DMS 273 (cell line): ENCODE results near the gene FAM111B.

Experiments used
- DNase-seq: peaks from one replicate; lab custom pipeline; 2025; ENCODE audit not compliant: unreplicated experiment; lab: John Stamatoyannopoulos, UW

The FAM111B gene

GRCh38 chr11:59154610-59155009 lies 47.6 kb downstream of the FAM111B start:
- no peak for DNase-seq

GRCh38 chr11:59157433-59157832 lies 50.4 kb downstream of the FAM111B start:
- no peak for DNase-seq

GRCh38 chr11:59158206-59159068 lies 51.4 kb downstream of the FAM111B start:
- DNase-seq, result peak; percentile 76

GRCh38 chr11:59164028-59164427 lies 57.0 kb downstream of the FAM111B start:
- DNase-seq, result no peak

- peak; percentile 93 for DNase-seq
These were observed 64.7 kb downstream of the FAM111B start, which contains the start of gene DTX4 for GRCh38 chr11:59171508-59172322. Gene DTX4 (plus strand): TSS chr11:59172132. CDS start chr11:59172596, 464 bp downstream.

GRCh38 chr11:59172345-59173079 lies 65.5 kb downstream of the FAM111B start:
- DNase-seq, result peak; percentile 39

- DNase-seq, result peak; percentile 40
These were observed 66.3 kb downstream of the FAM111B start for GRCh38 chr11:59173080-59173963.

- no peak for DNase-seq
These were observed 67.1 kb downstream of the FAM111B start for GRCh38 chr11:59173964-59174663.

GRCh38 chr11:59174664-59175033 lies 67.6 kb downstream of the FAM111B start:
- DNase-seq, result no peak

GRCh38 chr11:59175091-59175501 lies 68.1 kb downstream of the FAM111B start:
- DNase-seq, result no peak

GRCh38 chr11:59176330-59176729 lies 69.3 kb downstream of the FAM111B start:
- no peak for DNase-seq
